PC-3 (cell line): ENCODE data around the gene IGF1. TPM values are rescaled to one million over a fixed set of nuclear protein-coding genes. Genes with fewer than 3 reads are reported as not detected.
"Not testable (repeated sequence)": the region's sequence is repeated elsewhere in the genome, so short reads cannot be mapped to it uniquely, and the experiment has no call there.

Source experiments
- ATAC-seq: fragments of 200-7000 bp; cut with Tn5 transposase; 2 replicates; pipeline ENCODE4 v1.9.1; 2020; ENCODE audit warnings: mild to moderate bottlenecking, moderate library complexity
- BruUV-seq: library from RNA; stranded (reverse); fragments of 400-500 nt; replicated peaks from 2 replicates; lab custom pipeline; 2021; lab: Mats Ljungman, UMichigan
- CTCF ChIA-PET: fragments of 300-600 bp; sonication (Branson Sonifier 250); formaldehyde crosslinking; loops from one replicate; lab custom pipeline; 2022; ENCODE audit warnings: antibody characterized with exemption; lab: Charles Lee
- POLR2A ChIA-PET: fragments of 300-600 bp; sonication (Branson Sonifier 250); formaldehyde crosslinking; loops from one replicate; lab custom pipeline; 2022; ENCODE audit warnings: antibody characterized with exemption; ENCODE audit not compliant: unreplicated experiment; lab: Charles Lee
- DNase-seq: peaks from one replicate; pipeline ENCODE4 v3.0.0-alpha.2; 2015
- H2AFZ ChIP-seq: fragments of 300-600 bp; sonication (generic); 2 replicates; pipeline ENCODE4 v1.6.0; 2016; ENCODE audit warnings: antibody characterized with exemption, low read length
- H3F3A ChIP-seq: fragments of 300-600 bp; sonication (generic); one replicate; pipeline ENCODE4 v1.6.0; 2017; ENCODE audit warnings: antibody characterized with exemption, low read length, control low read depth, mild to moderate bottlenecking; ENCODE audit not compliant: unreplicated experiment
- H3K27ac ChIP-seq: fragments of 300-600 bp; sonication (generic); 2 replicates; pipeline ENCODE4 v1.5.1; 2016; ENCODE audit warnings: mild to moderate bottlenecking, low read length
- H3K27me3 ChIP-seq: fragments of 300-600 bp; sonication (generic); 2 replicates; pipeline ENCODE4 v1.6.1; 2016; ENCODE audit warnings: low read length, mixed read lengths
- H3K36me3 ChIP-seq: fragments of 300-600 bp; sonication (generic); 2 replicates; pipeline ENCODE4 v1.6.1; 2016; ENCODE audit warnings: low read depth, mixed run types, low read length, mixed read lengths
- H3K4me1 ChIP-seq: fragments of 300-600 bp; sonication (generic); 2 replicates; pipeline ENCODE4 v1.5.1; 2016; ENCODE audit warnings: low read length; ENCODE audit not compliant: insufficient read depth
- H3K4me2 ChIP-seq: fragments of 300-600 bp; sonication (generic); 2 replicates; pipeline ENCODE4 v1.6.0; 2016; ENCODE audit warnings: low read length
- H3K4me3 ChIP-seq: fragments of 300-600 bp; sonication (generic); 2 replicates; pipeline ENCODE4 v1.5.1; 2016; ENCODE audit warnings: mild to moderate bottlenecking, low read length, mixed read lengths
- H3K79me2 ChIP-seq: fragments of 300-600 bp; sonication (generic); 2 replicates; pipeline ENCODE4 v1.6.1; 2017; ENCODE audit warnings: low read length, mixed read lengths
- H3K9ac ChIP-seq: fragments of 300-600 bp; sonication (generic); 2 replicates; pipeline ENCODE4 v1.6.0; 2016; ENCODE audit warnings: mild to moderate bottlenecking, low read length
- H3K9me2 ChIP-seq: fragments of 300-600 bp; sonication (generic); replicated peaks from 2 replicates; pipeline ENCODE4 v1.6.1; 2016; ENCODE audit warnings: mixed run types, low read length, mixed read lengths
- H3K9me3 ChIP-seq: fragments of 300-600 bp; sonication (generic); 2 replicates; pipeline ENCODE4 v1.6.1; 2016; ENCODE audit warnings: low read length, mixed read lengths
- H4K20me1 ChIP-seq: fragments of 300-600 bp; sonication (generic); 2 replicates; pipeline ENCODE4 v1.6.1; 2016; ENCODE audit warnings: low read length, mixed read lengths
- CTCF ChIP-seq: fragments of 300-600 bp; sonication (generic); conservative IDR thresholded peaks from 2 replicates; pipeline ENCODE4 v1.5.1; 2017; ENCODE audit warnings: antibody characterized with exemption, low read depth, mild to moderate bottlenecking, low read length
- EZH2 ChIP-seq: fragments of 300-600 bp; sonication (generic); IDR thresholded peaks from one replicate; pipeline ENCODE4 v1.6.1; 2017; ENCODE audit warnings: antibody characterized with exemption, mild to moderate bottlenecking, low read length; ENCODE audit not compliant: unreplicated experiment
- EZH2phosphoT487 ChIP-seq: fragments of 300-600 bp; sonication (generic); IDR thresholded peaks from 2 replicates; pipeline ENCODE4 v1.6.1; 2018; ENCODE audit warnings: mild to moderate bottlenecking, antibody characterized with exemption, low read length, borderline replicate concordance
- intact Hi-C: fragments of 100-400 bp; cut with micrococcal nuclease; formaldehyde crosslinking; loops from 2 replicates; pipeline ENCODE4 v1.9.0; 2023
- total RNA-seq: library from RNA; depleted of rRNA; stranded (reverse); fragments of >200 nt; gene quantifications from 2 replicates; pipeline ENCODE4 v1.2.3, GENCODE V29; 2014

Gene IGF1
- total RNA-seq, 1 experiment from 2014 or later = not detected

GRCh38 chr12:102454808-102455760 lies 25.3 kb downstream of the IGF1 start:
- Histone ChIP-seq H3K9me2 (no peaks in the 10 kb centered on the region), H3K4me2 (no peak overlapping the region), H3K4me1 (no peaks in the 10 kb centered on the region), H3K9me3 (peaks cover 12% of the 10 kb centered on the region), H2AFZ (no peak overlapping the region), H3K4me3 (no peak overlapping the region), H3K36me3 (no peaks in the 10 kb centered on the region), H3K27me3 (peaks cover 17% of the 10 kb centered on the region; the same call in 1 of the 2 replicates), H3F3A (no peaks in the 10 kb centered on the region), H3K27ac (no peak overlapping the region), H4K20me1 (no peaks in the 10 kb centered on the region), H3K79me2 (no peaks in the 10 kb centered on the region), H3K9ac (no peak overlapping the region)
- TF ChIP-seq CTCF (no peak), EZH2phosphoT487 (no peak), EZH2 (no peak)
- ATAC-seq (no peak), DNase-seq (no peak)
- intact Hi-C loops = no loop called here
- no TSS peak for BruUV-seq
- ChIA-PET CTCF (no interaction called here), POLR2A (no interaction called here)

- Histone ChIP-seq H3K4me2 (no peak overlapping the region), H3K36me3 (no peaks in the 10 kb centered on the region), H3K4me1 (no peaks in the 10 kb centered on the region), H3K4me3 (no peak overlapping the region), H3K79me2 (no peaks in the 10 kb centered on the region), H3K27me3 (peaks cover 17% of the 10 kb centered on the region; the same call in 1 of the 2 replicates), H4K20me1 (no peaks in the 10 kb centered on the region), H3K9ac (no peak overlapping the region), H2AFZ (no peak overlapping the region), H3K9me2 (no peaks in the 10 kb centered on the region), H3K9me3 (peaks cover 10% of the 10 kb centered on the region), H3K27ac (no peak overlapping the region), H3F3A (no peaks in the 10 kb centered on the region)
- ATAC-seq (no peak), DNase-seq (no peak)
- intact Hi-C loops = no loop called here
- ChIA-PET CTCF (no interaction called here), POLR2A (no interaction called here)
- TF ChIP-seq EZH2phosphoT487 = no peak
- TF ChIP-seq EZH2 = no peak
- BruUV-seq = no TSS peak
These were observed 26.0 kb downstream of the IGF1 start for GRCh38 chr12:102454330-102454729.

- ChIA-PET POLR2A (no interaction called here), CTCF (no interaction called here)
- TF ChIP-seq EZH2 (no peak), CTCF (no peak), EZH2phosphoT487 (no peak)
- Histone ChIP-seq H3K79me2 (no peaks in the 10 kb centered on the region), H4K20me1 (no peaks in the 10 kb centered on the region), H3K9me3 (peaks cover 6% of the 10 kb centered on the region; the same call in 1 of the 2 replicates), H2AFZ (no peak overlapping the region), H3F3A (no peaks in the 10 kb centered on the region), H3K9ac (no peak overlapping the region), H3K36me3 (no peaks in the 10 kb centered on the region), H3K4me3 (no peak overlapping the region), H3K9me2 (no peaks in the 10 kb centered on the region), H3K4me2 (no peak overlapping the region), H3K4me1 (no peaks in the 10 kb centered on the region), H3K27me3 (peaks cover 13% of the 10 kb centered on the region; the same call in 1 of the 2 replicates), H3K27ac (no peak overlapping the region)
- BruUV-seq = no TSS peak
- intact Hi-C loops = no loop called here
- ATAC-seq (no peak), DNase-seq (no peak)
These were observed 27.8 kb downstream of the IGF1 start for GRCh38 chr12:102452605-102453004.

GRCh38 chr12:102449018-102449417 lies 31.3 kb downstream of the IGF1 start:
- ATAC-seq, BruUV-seq, H3K27ac ChIP-seq, H3K4me3 ChIP-seq, H3K36me3 ChIP-seq, H3K4me1 ChIP-seq, DNase-seq, H3K27me3 ChIP-seq, H3K79me2 ChIP-seq, H3K4me2 ChIP-seq, H4K20me1 ChIP-seq, intact Hi-C loops, H2AFZ ChIP-seq, H3F3A ChIP-seq, CTCF ChIA-PET, H3K9ac ChIP-seq, H3K9me2 ChIP-seq, POLR2A ChIA-PET, H3K9me3 ChIP-seq: not testable (repeated sequence)

- BruUV-seq, H3K4me1 ChIP-seq, H2AFZ ChIP-seq, H3K9me2 ChIP-seq, H3K79me2 ChIP-seq, intact Hi-C loops, POLR2A ChIA-PET, H3K9me3 ChIP-seq, ATAC-seq, H3K9ac ChIP-seq, H3F3A ChIP-seq, DNase-seq, H3K36me3 ChIP-seq, H4K20me1 ChIP-seq, H3K27me3 ChIP-seq, CTCF ChIA-PET, H3K27ac ChIP-seq, H3K4me3 ChIP-seq, H3K4me2 ChIP-seq: not testable (repeated sequence)
These were observed 32.9 kb downstream of the IGF1 start for GRCh38 chr12:102447426-102447825.
